Bronchial epithelial cell (primary cell): ENCODE measurements around the gene TECTA. TPM values are rescaled to one million over a fixed set of nuclear protein-coding genes. Genes with fewer than 3 reads are reported as not detected.

Experiments used
- DNase-seq: peaks from one replicate; pipeline ENCODE4 v3.0.0-alpha.2; 2010; ENCODE audit warnings: low read depth
- FAIRE-seq: peaks from 2 replicates; lab custom pipeline; 2011; peaks lifted over from hg19 to GRCh38; lab: Jason Lieb, UNC
- H3K27me3 ChIP-seq: 2 replicates; pipeline ENCODE4 v1.5.1; 2011; ENCODE audit warnings: low read length; ENCODE audit not compliant: control insufficient read depth, insufficient read depth
- H3K36me3 ChIP-seq: 2 replicates; pipeline ENCODE4 v1.5.1; 2011; ENCODE audit warnings: low read length; ENCODE audit not compliant: control insufficient read depth, insufficient read depth
- H3K4me3 ChIP-seq: 2 replicates; pipeline ENCODE4 v1.5.1; 2011; ENCODE audit warnings: mild to moderate bottlenecking, low read depth, low read length, control low read depth
- CTCF ChIP-seq: IDR thresholded peaks from 2 replicates; pipeline ENCODE4 v1.5.1; 2011; ENCODE audit warnings: mild to moderate bottlenecking, moderate library complexity, low read length, control low read depth, inconsistent platforms; ENCODE audit not compliant: insufficient read depth, severe bottlenecking
- total RNA-seq: library from RNA; depleted of rRNA; stranded (reverse); fragments of >200 nt; gene quantifications from 2 replicates; pipeline ENCODE4 v1.2.1, GENCODE V29; 2014

TECTA gene
- total RNA-seq, 1 donor from 2014 or later: under 0.01 TPM

GRCh38 chr11:121212536-121213361, 111.7 kb downstream of the TECTA start:
- Histone ChIP-seq H3K36me3 (no peaks in the 10 kb centered on the region), H3K27me3 (peaks cover 2% of the 10 kb centered on the region), H3K4me3 (no peak overlapping the region)
- FAIRE-seq (no peak), DNase-seq (no peak)
- TF ChIP-seq CTCF: no peak

GRCh38 chr11:121213362-121213893, 112.4 kb downstream of the TECTA start:
- Histone ChIP-seq H3K27me3 (peaks cover 2% of the 10 kb centered on the region), H3K36me3 (no peaks in the 10 kb centered on the region), H3K4me3 (no peak overlapping the region)
- FAIRE-seq: no peak
- no peak for DNase-seq
- no peak for TF ChIP-seq CTCF

GRCh38 chr11:121214861-121215260, 113.8 kb downstream of the TECTA start:
- no peak for TF ChIP-seq CTCF
- H3K4me3 ChIP-seq: no peak overlapping the region

GRCh38 chr11:121221496-121222200, 120.6 kb downstream of the TECTA start:
- Histone ChIP-seq H3K4me3 (no peak overlapping the region), H3K36me3 (no peaks in the 10 kb centered on the region), H3K27me3 (peaks cover 4% of the 10 kb centered on the region)
- TF ChIP-seq CTCF: no peak
- DNase-seq (no peak), FAIRE-seq (no peak)

More at GRCh38 chr11:121214861-121215260, 113.8 kb downstream of the TECTA start:
- peaks cover 2% of the 10 kb centered on the region for H3K27me3 ChIP-seq
- no peak for DNase-seq
- no peaks in the 10 kb centered on the region for H3K36me3 ChIP-seq
- FAIRE-seq: no peak

- DNase-seq: no peak
- Histone ChIP-seq H3K36me3 (no peaks in the 10 kb centered on the region), H3K4me3 (no peak overlapping the region), H3K27me3 (peaks cover 4% of the 10 kb centered on the region)
- FAIRE-seq: no peak
- no peak for TF ChIP-seq CTCF
Observed at GRCh38 chr11:121223161-121223560, 122.1 kb downstream of the TECTA start.
